CD4-positive, alpha-beta T cell treated with Interleukin-15 for 1 hour (primary cell): ENCODE measurements around the gene TINAGL1.
A peak's percentile ranks its signal among the peaks of the same experiment; 100 is the strongest.
"Not testable (repeated sequence)": the region's sequence is repeated elsewhere in the genome, so short reads cannot be mapped to it uniquely, and the experiment has no call there.

Source experiments
- DNase-seq: peaks from one replicate; pipeline ENCODE4 v3.0.0-alpha.2; 2020

The TINAGL1 gene

DNA sequence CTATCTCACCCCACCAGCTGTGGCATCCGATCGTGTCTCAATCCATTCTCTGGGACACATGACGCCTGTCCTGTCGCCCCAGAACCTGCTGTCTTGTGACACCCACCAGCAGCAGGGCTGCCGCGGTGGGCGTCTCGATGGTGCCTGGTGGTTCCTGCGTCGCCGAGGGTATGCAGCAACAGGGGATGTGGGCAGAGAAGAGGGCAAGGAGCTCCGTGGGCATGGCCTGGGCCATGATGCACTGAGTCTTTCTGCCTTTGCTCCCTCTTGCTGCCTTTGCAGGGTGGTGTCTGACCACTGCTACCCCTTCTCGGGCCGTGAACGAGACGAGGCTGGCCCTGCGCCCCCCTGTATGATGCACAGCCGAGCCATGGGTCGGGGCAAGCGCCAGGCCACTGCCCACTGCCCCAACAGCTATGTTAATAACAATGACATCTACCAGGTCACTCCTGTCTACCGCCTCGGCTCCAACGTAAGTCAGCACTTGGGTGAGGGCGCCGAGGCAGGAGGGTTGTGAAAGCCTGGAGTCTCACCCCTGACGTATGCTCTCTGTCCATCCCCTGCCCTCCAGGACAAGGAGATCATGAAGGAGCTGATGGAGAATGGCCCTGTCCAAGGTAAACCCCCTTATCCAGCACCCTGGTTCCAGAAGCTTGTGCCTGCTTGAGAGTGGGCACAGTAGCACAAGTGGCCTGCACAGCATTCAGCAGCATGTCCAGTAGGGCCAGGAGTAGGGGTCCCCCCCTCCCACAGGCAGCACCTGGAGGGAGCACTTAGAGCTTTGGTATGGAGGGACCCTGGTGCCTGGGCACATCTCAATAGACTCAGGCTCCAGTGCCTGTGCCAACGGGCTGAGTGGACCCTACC is 8.8 kb downstream of the TINAGL1 start:
- no peak for DNase-seq

DNA sequence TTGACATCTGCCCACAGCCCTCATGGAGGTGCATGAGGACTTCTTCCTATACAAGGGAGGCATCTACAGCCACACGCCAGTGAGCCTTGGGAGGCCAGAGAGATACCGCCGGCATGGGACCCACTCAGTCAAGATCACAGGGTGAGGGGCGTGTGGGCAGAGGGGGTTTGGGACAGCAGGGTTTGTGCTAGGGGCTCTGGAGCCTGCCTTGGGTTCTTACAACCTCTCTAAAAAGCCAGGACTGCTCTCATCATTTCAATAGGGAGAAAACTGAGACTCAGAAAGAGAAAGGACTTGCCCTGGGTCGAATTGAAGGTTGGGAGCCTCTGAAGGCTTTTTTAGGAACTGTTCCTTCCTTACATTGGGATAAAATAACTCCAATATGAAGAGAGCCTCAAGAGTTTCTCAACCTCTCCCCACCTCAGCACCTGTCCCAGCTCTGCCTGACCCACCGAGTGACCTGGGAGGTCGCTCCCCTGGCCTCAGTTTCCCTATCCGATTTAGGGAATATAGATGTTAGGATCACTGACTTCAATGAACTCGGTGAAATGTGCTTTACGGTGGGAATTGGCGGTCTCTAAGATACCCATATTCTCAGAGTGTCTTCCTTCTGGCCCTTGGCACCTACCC is 9.5 kb downstream of the TINAGL1 start:
- no peak for DNase-seq

DNA sequence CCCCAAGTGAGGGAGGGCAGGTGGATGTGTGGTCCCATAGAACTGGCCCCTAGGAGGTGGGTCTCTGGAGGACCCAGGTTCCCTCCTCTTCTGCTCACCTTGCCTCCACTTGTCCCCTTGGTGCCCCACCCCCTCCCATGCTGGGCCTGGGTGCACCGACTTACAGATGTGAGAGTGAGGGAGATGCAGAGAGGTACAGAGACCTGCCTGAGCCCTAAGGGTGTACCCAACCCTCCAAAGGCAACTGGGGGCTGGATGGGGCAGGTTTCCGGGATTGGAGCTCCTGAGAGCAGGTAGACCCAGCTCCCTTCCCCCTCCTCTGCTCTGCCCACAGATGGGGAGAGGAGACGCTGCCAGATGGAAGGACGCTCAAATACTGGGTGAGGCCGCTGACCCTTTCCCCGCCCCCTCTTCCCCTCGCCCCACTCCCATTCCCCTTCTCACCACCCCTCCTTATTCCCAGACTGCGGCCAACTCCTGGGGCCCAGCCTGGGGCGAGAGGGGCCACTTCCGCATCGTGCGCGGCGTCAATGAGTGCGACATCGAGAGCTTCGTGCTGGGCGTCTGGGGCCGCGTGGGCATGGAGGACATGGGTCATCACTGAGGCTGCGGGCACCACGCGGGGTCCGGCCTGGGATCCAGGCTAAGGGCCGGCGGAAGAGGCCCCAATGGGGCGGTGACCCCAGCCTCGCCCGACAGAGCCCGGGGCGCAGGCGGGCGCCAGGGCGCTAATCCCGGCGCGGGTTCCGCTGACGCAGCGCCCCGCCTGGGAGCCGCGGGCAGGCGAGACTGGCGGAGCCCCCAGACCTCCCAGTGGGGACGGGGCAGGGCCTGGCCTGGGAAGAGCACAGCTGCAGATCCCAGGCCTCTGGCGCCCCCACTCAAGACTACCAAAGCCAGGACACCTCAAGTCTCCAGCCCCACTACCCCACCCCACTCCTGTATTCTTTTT is 10.3 kb downstream of the TINAGL1 start:
- no peak for DNase-seq

DNA sequence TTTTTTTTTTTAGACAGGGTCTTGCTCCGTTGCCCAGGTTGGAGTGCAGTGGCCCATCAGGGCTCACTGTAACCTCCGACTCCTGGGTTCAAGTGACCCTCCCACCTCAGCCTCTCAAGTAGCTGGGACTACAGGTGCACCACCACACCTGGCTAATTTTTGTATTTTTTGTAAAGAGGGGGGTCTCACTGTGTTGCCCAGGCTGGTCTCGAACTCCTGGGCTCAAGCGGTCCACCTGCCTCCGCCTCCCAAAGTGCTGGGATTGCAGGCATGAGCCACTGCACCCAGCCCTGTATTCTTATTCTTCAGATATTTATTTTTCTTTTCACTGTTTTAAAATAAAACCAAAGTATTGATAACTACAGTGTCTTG is 11.0 kb downstream of the TINAGL1 start:
- not testable (repeated sequence) for DNase-seq

DNA sequence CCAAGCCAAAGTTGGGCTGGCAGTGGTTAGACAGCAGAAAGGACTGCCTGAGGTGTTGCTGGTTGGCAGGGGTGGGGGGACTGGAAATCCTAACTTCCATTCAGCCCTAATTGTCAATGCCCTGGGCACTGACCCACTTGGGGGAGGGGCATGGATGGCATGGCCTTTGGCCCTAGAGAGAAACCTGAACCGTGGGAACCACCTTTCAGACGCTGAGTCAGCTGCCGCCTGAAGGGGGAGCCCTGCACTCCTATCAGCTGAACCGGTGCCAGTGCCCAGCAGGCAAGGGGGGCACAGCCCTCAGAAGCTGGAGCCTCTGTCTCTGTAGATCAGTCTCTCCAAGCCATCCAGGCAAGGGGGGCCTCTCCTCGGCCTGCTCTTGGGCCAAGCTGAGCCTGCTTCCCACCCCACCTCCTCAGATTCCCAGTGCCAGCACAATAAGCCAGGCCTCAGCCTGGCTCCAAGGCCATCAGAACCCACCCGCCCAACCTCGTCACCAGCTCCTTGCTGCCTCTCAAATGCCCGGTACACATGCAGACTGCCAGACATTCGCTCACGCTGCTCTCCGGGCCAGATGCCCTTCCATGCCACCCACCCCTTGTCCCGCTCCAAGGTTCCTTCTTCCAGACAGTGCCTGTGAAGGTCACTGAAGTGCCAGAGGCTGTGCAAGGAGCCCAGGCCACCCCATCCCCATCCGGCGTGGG is 11.6 kb downstream of the TINAGL1 start:
- DNase-seq = peak; percentile 36

DNA sequence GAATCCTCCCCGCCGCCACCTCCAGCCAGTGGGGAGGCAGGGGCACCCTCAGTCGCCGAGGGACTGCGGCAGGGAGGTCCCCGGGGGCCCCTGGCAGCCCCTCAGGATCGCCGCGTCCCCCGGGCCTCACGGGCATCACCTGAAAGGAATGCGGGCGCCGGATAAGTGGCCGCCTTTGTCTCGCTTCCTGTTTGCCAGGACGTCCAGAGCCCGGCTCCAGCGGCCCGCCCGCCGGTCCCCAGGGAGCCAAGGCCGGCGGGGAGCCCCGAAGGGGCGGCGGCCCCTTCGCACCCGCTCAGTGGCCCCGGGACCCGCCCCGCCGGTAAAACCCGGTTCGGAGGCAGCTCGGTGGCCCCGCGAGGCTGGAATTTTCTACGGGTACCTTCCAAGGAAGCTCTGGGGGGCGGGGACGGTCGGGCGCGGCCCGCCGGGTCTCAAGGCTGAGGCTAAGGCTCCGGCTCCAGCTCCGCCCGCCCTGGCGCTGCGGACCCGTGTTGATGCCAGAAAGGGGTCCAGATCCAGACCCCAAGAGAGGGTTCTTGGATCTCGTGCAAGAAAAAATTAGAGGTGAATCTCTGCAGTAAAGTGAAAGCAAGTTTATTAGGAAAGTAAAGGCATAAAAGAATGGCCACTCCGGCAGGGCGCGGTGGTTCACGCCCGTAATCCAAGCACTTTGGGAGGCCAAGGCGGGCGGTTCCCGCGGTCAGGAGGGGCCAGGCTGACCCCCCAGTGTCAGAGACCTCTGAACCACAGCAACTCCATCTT is 12.6 kb downstream of the TINAGL1 start:
- no peak for DNase-seq

DNA sequence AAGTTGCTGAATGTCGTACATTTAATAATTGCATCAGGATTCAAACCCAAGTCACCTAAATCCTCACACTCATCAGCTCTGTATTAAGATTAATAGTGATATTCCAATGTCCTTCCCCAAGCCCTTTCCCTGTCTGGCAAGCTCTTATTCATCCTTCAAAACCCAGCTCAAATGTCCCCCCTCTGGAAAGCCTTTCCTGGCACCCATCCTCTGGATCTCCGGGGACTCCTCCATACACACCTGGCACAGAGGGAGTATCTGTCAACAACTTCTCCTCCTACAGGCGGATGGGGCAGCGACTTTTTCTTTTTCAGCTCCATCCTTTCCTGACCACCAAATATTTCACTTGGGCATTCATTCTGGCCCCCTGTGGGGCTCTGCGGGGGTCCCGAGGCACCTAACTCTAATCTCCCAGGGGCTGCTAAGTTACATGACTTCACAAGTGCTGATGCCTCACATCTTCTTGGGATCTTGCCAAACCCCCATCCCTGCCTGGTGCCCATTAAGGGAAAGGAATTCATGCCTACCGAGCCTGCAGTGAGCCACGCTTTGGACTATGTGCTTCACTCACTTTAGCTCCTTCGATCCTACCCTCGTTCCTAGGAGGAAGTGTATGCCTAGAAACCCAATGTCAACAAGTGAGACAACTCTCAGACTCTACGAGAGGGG is 15.2 kb downstream of the TINAGL1 start:
- DNase-seq = no peak

DNA sequence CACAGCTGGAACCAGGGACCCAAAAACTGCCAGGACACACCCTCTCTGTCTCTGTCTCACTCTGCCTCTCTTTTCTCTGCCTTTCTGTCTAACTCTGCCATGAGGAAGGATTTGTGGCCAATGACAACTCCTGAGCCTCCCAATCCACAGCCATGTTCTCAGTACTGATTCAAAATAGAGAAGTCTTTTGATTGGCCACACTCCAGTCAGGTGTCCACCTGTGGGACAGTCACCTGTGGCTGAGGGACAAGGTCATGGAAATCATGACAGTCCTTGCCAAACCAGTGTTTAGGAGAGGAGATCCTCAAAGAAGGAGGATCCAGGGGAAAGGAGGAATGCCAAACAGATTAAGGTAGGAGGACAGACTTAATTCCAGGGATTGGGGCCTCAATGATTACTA is 15.8 kb downstream of the TINAGL1 start:
- no peak for DNase-seq

DNA sequence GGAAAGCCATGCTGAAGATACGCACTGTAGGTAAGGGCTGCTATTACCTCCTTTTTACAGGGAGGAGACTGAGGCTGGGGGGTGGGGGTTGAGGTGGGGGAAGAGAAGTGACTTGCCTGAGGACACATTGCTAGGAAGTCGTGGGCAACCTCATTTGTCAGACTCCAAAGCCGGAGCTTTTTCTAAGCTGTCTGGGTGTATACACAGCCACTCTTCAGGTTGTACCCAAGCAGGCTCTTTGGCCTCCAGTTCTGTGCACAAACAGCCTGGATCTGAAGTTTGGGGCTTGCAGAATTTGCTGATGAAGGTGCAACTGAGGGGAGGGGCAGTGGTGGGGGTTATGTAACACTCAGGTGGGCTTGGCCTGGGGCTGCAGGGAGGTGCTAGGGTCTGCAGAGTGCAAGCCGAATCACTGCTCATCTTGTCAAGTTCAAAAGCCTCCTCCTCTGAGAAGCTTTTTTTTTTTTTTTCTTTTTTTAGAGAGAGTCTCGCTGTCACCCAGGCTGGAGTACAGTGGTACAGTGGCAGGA is 16.9 kb downstream of the TINAGL1 start:
- no peak for DNase-seq

DNA sequence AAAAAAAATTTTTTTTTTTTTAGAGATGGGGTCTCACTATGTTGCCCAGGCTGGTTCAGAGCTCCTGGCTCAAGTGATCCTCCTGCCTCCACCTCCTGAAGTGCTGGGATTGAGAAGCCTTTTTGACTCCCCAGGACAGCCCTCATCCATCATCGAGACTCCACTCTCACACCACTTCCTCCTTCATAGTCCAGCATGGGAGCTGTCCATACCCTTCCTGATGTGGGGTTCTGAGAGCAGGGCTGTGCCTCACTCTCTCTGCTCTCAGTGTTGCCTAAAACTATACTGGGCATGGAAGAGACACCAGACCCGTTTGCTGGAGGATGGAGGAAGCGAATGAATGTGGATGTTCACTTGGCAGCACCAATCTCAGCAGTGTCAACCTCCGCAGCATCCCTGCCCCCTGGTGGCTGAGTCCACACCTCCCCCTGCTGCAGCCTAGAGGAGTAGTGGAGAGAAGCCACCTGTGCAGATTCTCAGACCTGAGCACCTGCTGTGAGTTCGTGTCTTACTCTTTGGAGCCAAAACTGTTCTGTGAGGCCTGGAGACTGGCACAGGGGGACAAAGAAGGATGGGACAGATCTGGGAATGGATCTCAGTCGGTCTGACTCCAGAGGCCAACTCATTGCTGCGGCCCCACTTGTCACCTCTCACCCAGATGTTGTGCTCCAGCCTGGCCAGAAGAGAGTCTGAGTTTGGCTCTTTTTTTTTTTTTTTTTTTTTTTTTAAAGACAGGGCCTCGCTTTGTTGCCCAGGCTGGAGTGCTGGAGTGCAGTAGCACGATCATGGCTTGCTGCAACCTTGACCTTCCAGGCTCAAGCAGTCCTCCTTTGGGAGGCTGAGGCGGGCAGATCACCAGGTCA is 17.7 kb downstream of the TINAGL1 start:
- peak; percentile 51 for DNase-seq

DNA sequence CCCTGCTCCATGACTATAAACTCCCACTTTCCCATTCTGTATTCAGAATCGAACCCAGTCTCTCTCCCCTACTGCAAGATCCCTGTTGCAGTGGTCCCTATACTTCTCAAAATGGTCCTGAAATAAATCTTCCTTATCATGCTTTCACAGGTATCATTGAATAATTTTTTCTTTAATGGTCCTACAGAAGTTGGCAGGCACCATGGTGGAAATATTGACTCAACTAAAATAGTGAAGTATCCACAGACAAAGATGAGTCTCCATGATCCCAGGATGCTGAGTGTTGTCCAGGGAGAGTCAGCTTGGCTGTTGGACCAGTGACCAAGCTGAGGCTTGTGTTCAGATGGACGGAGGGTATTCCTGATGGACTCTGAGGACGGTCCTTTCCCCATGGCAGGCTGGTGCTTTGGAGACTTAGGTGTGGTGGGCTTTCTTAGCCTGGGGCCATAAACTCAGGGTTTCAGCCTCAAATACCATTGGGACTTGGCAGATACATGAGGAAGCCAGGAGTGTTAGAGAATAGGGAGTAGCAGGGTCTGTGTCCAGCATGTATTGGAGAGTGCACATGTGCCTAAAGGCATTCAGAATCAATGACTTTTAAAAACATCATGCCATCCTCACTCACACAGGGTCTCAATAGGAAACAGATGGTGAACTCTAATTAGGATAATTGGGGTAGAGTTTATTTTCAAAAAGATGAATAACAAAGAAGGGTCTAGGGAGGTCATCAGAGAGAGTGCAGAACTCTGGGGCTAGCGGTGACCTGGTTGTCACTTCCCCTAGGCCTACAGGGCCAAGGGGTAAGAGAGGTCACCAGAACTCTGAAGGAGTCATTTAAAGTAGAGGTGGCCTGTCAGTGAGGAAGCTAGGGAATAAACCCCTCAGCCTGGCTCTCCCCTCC is 19.8 kb downstream of the TINAGL1 start:
- no peak for DNase-seq

DNA sequence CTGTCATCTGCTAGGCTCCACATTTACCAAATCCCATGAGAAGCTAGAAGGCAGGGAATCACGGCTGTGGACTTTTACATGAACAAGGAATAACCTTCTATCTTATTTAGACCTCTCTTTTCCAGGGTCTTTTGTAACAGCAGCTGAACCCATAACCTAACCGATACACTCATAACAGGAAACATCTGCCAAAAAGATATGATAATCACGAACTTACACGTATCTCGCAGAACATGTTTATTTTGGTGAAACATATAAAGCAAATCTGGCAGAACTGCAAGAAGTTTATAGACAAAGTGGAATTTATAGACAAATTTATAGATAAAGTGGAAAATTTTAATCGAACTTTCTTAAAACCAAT is 20.4 kb downstream of the TINAGL1 start:
- DNase-seq = no peak

DNA sequence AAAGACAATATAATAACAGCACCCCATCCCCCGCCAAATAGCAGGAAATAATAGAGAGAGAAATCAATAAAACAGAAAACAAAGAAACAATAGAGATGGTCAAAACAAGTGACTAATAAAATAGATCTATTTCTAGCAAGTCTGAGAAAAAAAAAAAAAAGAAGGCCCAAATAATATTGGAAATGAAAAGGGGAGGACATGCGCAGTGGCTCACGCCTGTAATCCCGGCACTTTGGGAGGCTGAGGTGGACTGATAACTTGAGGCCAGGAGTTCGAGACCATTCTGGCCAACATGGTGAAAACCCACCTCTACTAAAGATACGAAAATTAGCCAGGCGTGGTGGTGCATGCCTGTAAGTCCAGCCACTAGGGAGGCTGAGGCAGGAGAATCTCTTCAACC is 22.7 kb downstream of the TINAGL1 start:
- no peak for DNase-seq

DNA sequence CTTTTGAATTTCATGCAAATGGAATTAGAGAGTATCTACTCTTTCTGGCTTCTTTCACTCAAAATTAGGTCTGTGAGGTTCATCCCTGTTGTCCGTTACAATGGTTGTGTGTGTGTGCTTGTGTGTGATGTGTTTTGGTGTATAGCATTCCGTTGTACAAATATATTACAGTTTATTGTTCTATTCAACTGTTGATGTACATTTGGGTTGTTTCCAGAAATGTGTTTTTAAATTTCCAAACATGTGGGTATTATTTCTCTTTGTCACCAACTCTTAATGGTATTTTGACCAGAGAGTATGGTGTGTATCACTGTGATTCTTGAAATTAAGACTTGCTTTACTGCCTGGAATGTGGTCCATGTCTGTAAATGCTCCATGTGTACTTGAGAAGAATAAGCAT is 24.3 kb downstream of the TINAGL1 start:
- DNase-seq = no peak

DNA sequence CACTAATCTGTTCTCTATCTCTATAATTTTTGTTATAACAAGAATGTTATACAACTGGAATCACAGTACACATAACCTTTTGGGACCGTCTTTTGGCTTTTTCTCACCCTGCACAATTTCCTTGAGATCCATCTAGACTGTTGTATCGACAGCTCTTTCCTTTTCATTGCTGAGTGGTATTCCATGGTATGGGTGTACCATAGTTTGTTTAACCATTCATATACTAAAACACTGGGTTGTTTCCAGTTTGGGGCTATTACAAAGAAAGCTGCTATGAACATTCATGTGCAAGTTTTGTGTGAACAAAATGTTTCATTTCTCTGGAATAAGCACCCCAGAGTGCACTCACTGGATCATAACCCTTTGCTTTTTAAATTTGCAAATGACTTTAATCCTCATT is 25.8 kb downstream of the TINAGL1 start:
- no peak for DNase-seq

DNA sequence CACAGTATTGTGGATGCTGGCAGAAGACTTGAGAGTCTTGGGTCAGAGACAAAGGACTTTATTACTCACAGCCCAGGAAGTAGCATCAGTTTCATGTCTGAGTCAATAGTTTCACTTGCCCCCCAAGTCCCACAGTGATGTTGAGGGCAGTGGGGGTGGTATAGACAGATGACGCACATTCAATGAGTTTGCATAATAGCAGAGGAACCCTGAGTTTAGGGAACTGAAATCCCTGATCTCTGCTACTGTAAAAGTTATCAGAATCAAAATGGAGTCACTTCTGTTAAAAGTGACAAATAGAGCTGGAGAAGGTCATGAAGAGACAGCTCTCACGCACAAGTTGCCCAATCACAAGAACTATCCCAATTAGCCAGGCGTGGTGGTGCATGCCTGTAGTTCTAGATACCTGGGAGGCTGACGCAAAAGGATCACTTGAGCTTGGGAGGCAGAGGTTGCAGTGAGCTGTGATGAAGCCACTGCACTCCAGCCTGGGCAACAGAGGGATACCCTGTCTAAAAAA is 29.7 kb downstream of the TINAGL1 start:
- DNase-seq = peak; percentile 64

DNA sequence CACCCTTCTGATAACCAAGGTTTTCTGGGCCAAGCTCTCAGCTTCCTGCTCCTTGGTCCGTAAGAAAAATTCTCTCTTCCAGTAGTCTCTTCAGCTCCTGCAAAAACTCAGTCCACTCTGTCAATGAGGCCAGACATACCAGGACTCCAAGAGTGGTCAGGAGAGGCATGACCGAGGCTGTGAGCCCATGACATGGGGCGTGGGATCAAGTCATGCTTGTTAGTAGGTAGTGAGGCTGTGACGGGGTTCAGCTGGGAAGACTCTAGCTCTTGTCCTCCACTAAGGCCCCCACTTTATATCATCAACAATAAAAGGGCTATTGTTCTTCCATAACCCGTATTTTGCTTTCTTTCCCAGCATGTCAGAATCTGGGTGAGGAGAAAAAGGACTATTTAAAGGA is 31.0 kb downstream of the TINAGL1 start:
- DNase-seq = no peak

DNA sequence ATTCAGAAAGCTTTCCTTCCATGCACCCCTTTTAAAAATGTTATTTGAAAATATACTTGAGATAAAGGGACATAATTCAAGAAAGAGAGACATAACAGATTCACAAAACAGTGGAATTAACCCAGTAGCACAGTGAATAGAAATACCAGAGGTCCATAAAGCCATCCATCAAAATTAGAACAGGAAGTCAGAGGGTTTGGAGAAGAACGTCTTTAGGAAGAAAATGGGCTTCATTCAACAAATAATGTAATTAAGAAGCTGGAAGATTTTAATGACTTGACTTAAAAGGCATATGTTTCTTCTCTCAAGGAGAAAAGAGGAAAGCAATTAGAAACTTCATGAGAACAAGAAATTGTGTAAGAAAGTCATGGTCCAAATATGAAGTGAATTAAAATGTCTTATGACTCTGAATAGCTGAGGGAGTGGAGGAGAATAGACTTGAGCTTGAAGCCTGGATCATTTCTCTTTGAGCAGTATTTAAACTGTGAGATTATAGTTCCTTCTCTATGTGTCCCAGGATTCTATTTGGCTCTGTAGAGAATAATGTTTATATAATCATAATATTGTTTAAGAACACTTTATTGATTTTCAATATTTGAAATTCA is 33.3 kb downstream of the TINAGL1 start:
- no peak for DNase-seq
